ENCODE data around the gene NRN1L.

DNA sequence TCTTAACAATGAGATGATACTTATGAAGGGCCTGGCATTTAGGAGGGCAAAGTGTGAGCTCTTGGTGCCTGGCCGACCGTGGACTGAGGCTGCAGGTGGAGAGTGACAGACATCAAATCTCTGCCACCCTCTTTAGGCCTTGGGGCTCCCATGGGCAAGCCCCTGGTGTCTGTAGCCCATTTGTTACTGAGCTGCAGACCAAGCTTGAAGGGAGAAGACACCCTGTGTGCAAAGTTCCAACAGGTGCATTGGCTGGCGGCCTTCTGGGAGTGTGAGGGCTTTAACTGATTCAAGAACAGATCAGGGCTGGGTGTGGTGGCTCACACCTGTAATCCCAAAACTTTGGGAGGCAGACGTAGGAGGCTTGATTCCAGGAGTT lies 47.8 kb downstream of the NRN1L start:
- TF ChIP-seq CHD1 (IDR thresholded peaks at IDR 0.05; ENCODE audit: low read depth, low read length) (no peak), RFX5 (IDR thresholded peaks at IDR 0.05; ENCODE audit: low read depth, low read length) (no peak), CEBPB (IDR thresholded peaks at IDR 0.05; ENCODE audit: low read depth, low read length) (no peak), MXI1 (IDR thresholded peaks at IDR 0.05; ENCODE audit: borderline replicate concordance, low read depth, low read length) (no peak), POLR2A (IDR thresholded peaks at IDR 0.05; ENCODE audit: low read depth, low read length) (no peak), RAD21 (IDR thresholded peaks at IDR 0.05; ENCODE audit: low read length) (no peak)
- TF ChIP-seq, protein P1, sequence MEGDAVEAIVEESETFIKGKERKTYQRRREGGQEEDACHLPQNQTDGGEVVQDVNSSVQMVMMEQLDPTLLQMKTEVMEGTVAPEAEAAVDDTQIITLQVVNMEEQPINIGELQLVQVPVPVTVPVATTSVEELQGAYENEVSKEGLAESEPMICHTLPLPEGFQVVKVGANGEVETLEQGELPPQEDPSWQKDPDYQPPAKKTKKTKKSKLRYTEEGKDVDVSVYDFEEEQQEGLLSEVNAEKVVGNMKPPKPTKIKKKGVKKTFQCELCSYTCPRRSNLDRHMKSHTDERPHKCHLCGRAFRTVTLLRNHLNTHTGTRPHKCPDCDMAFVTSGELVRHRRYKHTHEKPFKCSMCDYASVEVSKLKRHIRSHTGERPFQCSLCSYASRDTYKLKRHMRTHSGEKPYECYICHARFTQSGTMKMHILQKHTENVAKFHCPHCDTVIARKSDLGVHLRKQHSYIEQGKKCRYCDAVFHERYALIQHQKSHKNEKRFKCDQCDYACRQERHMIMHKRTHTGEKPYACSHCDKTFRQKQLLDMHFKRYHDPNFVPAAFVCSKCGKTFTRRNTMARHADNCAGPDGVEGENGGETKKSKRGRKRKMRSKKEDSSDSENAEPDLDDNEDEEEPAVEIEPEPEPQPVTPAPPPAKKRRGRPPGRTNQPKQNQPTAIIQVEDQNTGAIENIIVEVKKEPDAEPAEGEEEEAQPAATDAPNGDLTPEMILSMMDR (conservative IDR thresholded peaks at IDR 0.05; ENCODE audit: low read depth, low read length), result no peak
- TF ChIP-seq, protein P2, sequence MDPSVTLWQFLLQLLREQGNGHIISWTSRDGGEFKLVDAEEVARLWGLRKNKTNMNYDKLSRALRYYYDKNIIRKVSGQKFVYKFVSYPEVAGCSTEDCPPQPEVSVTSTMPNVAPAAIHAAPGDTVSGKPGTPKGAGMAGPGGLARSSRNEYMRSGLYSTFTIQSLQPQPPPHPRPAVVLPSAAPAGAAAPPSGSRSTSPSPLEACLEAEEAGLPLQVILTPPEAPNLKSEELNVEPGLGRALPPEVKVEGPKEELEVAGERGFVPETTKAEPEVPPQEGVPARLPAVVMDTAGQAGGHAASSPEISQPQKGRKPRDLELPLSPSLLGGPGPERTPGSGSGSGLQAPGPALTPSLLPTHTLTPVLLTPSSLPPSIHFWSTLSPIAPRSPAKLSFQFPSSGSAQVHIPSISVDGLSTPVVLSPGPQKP (IDR thresholded peaks at IDR 0.05; ENCODE audit: borderline replicate concordance, low read depth, low read length), result no peak
